H54 (cell line): ENCODE results near the gene TTC9.
A peak's percentile ranks its signal among the peaks of the same experiment; 100 is the strongest.

Experiments used
- DNase-seq: peaks from one replicate; pipeline ENCODE4 v3.0.0; 2011; ENCODE audit warnings: low spot score, mixed read lengths; ENCODE audit not compliant: insufficient read length
- FAIRE-seq: peaks from 3 replicates; lab custom pipeline; 2011; peaks lifted over from hg19 to GRCh38; lab: Jason Lieb, UNC
- POLR2A ChIP-seq: IDR thresholded peaks from 2 replicates; pipeline ENCODE4 v1.6.1; 2011; ENCODE audit warnings: low read depth, mild to moderate bottlenecking, low read length

Gene TTC9

DNA sequence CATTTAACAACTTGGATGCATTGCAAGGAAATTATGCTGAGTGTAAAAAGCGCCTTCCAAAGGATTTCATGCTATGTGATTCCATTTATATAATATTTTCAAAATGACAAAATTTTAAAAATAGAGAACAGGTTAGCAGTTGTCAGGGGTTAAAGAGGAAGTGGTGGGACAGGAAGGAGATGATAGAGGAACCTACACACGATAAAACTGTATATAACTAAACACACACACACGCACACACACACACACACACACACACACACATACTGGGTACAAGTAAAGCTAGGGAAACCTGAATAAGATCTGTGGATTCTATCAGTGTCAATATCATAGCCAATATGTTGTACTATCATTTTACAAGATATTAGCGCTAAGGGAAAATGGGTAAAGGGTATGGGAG, 17.2 kb downstream of the TTC9 start:
- no peak for FAIRE-seq
- TF ChIP-seq POLR2A = no peak
- DNase-seq = no peak

- FAIRE-seq = no peak
- TF ChIP-seq POLR2A = no peak
- DNase-seq = no peak
Measured at GRCh38 chr14:70660967-70661893, 19.5 kb downstream of the TTC9 start.

- no peak for TF ChIP-seq POLR2A
- no peak for DNase-seq
- FAIRE-seq = no peak
Measured at GRCh38 chr14:70662080-70662479, 20.4 kb downstream of the TTC9 start.

DNA sequence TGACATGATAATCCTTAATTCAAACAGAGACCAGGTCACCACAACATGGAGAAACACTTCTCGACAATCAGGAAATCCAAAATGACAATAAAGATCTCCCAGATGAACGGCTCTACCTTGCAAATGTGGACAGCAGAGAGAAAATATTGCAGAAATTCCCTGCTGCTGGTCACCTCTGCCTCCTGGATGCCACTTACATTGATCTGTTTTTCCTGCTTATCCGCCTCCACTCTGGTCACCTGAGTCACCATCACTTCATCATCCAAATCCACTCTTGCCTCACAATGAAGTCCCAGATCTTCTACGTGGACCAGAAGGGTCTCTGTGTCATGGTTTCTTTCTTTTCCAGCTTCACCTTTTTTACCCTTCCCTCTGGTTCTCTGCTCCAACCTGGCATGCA, 21.1 kb downstream of the TTC9 start:
- no peak for FAIRE-seq
- TF ChIP-seq POLR2A = no peak
- DNase-seq = no peak

GRCh38 chr14:70663707-70664179, 22.0 kb downstream of the TTC9 start:
- no peak for DNase-seq
- TF ChIP-seq POLR2A = no peak
- FAIRE-seq = no peak

DNA sequence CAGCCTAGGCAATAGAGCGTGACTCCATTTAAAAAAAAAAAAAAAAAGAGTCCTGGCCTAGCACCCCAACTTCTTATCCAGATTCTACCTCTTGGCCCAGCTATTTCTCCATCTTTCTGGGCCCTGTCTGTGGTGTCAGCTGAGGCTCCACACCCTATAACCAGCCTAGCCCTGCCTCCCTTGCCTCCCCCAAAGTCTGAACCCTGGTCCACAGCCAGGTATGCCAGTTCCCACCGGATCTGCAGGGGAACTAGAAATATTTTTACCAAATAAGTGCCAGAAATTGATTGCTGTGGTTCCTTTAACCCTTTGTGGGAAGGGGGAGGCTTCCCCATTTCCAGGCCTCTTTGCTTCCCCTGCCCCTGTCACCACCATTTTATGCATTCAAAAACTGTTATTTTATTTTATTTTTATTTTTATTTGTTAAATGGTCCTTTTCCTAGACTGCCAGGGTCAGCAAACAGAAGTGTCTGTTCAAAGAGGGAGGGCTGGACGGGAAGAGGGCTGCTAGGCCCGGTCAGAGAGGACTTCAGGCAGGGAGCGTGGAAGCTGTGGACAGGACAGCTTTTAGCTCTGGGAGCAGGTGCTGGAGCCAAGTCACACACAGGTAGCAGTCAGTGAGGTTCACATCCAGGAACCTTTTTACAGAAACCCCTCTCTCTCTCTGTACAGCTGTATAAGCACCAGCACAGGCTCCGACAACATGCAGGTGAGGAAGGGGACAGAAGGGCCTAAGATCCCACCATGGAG, 23.2 kb downstream of the TTC9 start:
- no peak for FAIRE-seq
- no peak for TF ChIP-seq POLR2A
- no peak for DNase-seq

GRCh38 chr14:70665448-70666360, 24.0 kb downstream of the TTC9 start:
- FAIRE-seq = peak; percentile 87
- no peak for TF ChIP-seq POLR2A
- DNase-seq = peak; percentile 45

DNA sequence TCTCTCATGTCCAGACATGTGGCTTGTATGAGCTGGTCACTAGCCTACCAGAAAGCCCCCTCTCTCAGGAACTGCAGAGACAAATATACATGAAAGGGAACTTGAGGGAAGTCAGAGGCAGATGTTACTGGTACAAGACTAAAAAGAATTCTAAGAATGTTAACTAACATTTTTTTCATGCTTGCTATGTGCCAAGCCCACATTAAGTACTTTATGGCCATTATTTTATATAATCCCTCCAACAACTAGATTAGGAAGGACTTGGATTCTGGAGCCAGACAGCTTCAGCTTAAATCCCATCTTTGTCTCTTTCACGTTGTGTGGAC, 24.6 kb downstream of the TTC9 start:
- FAIRE-seq = no peak
- no peak for TF ChIP-seq POLR2A

DNA sequence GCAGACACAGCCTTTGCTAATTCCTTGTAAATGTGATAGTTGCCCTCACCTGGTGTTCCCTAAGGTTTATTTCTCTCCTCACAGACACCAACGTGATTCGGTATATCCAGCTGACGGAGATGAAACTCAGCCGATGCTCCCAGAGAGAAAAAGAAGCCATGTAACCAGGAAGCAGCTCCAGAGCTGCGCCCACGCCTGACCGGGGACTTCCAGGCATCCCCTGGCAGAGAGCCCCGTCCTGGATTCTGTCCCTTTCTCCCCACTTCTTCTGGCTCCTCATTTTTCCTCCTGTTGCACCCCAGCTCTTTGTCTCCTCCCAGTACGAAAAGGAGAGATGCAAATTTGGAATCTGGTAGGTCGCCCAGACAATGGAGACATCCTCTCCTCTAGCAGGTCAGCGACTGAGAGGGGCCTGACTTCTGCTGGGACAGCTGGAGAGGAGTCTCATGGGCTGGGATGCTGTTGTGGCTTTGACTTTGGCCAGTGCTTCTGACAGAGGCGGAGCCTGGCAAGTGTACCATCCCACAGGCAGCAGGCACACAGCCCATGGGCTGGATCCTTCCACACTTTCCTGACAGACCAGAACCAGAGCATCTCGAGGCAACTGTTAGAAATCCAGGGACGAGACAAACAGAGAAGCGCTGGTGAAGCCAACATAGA, 29.4 kb downstream of the TTC9 start:
- DNase-seq (no peak), FAIRE-seq (no peak)
- TF ChIP-seq POLR2A = no peak

More for the DNA sequence above, 24.6 kb downstream of the TTC9 start:
- no peak for DNase-seq

DNA sequence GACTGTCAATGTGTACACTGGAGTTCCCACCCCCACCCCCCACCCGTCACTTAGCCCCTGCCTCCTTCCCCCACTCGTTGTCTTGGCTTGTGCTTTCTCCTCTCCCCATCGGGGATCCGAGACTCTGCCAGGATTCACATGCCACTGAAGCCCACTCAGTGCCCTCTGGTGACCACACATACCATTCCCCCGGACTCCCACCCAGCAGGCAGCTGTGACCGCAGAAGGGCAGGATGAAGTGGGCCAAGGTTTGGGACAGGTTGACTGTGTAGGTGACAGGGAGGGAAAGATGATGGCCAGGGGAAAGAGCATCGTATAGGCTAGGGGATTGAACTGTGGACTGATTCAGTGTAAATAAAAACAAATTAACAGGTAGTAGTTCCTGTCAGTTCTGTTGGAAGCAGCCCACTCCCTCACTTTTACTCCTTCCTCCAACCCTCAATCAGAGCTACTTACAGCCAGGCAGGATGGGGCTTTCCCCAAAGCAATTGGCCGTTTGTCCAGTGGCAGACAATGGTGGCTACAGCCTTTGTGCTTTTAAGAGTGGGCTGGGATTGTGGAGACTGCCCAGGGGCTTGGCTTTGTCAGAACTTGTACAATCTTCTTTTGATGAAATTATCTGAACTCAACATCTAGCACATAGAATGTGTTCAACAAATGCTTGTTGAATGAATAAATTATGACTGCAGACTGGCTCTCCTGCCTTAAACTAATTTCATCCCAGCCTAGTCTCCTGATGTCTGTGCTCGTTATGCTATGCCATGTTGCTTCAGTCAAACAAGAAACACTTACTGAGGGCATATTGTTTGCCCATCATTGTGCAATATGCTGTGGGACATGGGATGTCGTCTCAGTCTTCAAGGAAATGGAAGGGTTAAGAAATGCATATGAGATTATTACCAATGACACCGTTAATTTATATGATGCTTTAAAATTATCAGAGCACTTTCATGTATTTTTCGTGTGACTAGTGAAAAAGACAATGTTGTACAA, 30.2 kb downstream of the TTC9 start:
- FAIRE-seq = no peak
- TF ChIP-seq POLR2A = no peak
- DNase-seq = no peak

- no peak for FAIRE-seq
- no peak for TF ChIP-seq POLR2A
- DNase-seq = no peak
Measured at GRCh38 chr14:70677341-70677740, 35.6 kb downstream of the TTC9 start.

DNA sequence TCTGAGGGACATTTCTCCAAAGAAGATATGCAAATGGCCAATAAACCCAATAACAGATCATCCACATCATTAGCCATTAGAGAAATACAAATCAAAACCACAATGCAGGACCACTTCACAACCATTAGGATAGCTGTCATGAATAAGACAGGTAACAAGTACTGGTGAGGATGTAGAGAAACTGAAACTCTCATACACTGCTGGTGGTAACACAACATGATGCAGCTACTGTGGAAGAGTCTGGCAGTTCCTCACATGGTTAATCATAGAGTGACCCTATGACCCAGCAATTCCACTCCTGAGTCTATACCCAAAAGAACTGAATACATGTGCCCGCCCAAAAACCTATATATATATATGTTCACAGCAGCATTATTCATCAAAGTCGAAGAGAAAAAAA, 39.0 kb downstream of the TTC9 start:
- DNase-seq = no peak
- no peak for TF ChIP-seq POLR2A
- FAIRE-seq = no peak
